WTC11 (cell line): ENCODE results near the gene C1QL4.

Experiments
- CREB1 ChIP-seq: sonication (generic); formaldehyde crosslinking; IDR thresholded peaks from 2 replicates; pipeline ENCODE4 v1.8.0; 2023; ENCODE audit warnings: mild to moderate bottlenecking, missing genetic modification reagents
- CREM ChIP-seq: sonication (generic); formaldehyde crosslinking; IDR thresholded peaks from 2 replicates; pipeline ENCODE4 v1.8.1; 2022; ENCODE audit warnings: mild to moderate bottlenecking, missing genetic modification reagents, moderate library complexity
- EMX1 ChIP-seq: fragments of 250-450 bp; sonication (Bioruptor Pico); IDR thresholded peaks from 2 replicates; pipeline ENCODE4 v1.8.0; 2021; ENCODE audit warnings: mild to moderate bottlenecking
- ETV6 ChIP-seq: sonication (generic); formaldehyde crosslinking; IDR thresholded peaks from 2 replicates; pipeline ENCODE4 v1.8.1; 2022; ENCODE audit warnings: mild to moderate bottlenecking, missing genetic modification reagents
- JUN ChIP-seq: sonication (generic); formaldehyde crosslinking; IDR thresholded peaks from 2 replicates; pipeline ENCODE4 v1.8.0; 2023; ENCODE audit warnings: mild to moderate bottlenecking, missing genetic modification reagents
- NFYB ChIP-seq: sonication (generic); formaldehyde crosslinking; conservative IDR thresholded peaks from 2 replicates; pipeline ENCODE4 v1.8.0; 2022; ENCODE audit warnings: low read depth, missing genetic modification reagents
- SP1 ChIP-seq: sonication (generic); formaldehyde crosslinking; conservative IDR thresholded peaks from 2 replicates; pipeline ENCODE4 v1.8.1; 2022; ENCODE audit warnings: missing genetic modification reagents
- TEAD4 ChIP-seq: sonication (generic); formaldehyde crosslinking; IDR thresholded peaks from 2 replicates; pipeline ENCODE4 v1.8.0; 2022; ENCODE audit warnings: mild to moderate bottlenecking, missing genetic modification reagents
- TF ChIP-seq, protein P1 (sequence below): fragments of 200-600 bp; IDR thresholded peaks from 2 replicates; pipeline ENCODE4 v1.8.0; 2022; ENCODE audit warnings: antibody characterized with exemption
- TF ChIP-seq, protein P2 (sequence below): sonication (generic); formaldehyde crosslinking; IDR thresholded peaks from 2 replicates; pipeline ENCODE4 v1.8.1; 2023; ENCODE audit warnings: mild to moderate bottlenecking, moderate library complexity, missing genetic modification reagents
- TF ChIP-seq, protein P3 (sequence below): sonication (generic); formaldehyde crosslinking; IDR thresholded peaks from 2 replicates; pipeline ENCODE4 v1.8.0; 2022; ENCODE audit warnings: mild to moderate bottlenecking, missing genetic modification reagents
- TF ChIP-seq, protein P4 (sequence below): sonication (generic); formaldehyde crosslinking; IDR thresholded peaks from 2 replicates; pipeline ENCODE4 v1.8.0; 2022; ENCODE audit warnings: mild to moderate bottlenecking, missing genetic modification reagents
- TF ChIP-seq, protein P5 (sequence below): sonication (generic); formaldehyde crosslinking; IDR thresholded peaks from 2 replicates; pipeline ENCODE4 v1.8.0; 2022; ENCODE audit warnings: mild to moderate bottlenecking, missing genetic modification reagents

DNA sequence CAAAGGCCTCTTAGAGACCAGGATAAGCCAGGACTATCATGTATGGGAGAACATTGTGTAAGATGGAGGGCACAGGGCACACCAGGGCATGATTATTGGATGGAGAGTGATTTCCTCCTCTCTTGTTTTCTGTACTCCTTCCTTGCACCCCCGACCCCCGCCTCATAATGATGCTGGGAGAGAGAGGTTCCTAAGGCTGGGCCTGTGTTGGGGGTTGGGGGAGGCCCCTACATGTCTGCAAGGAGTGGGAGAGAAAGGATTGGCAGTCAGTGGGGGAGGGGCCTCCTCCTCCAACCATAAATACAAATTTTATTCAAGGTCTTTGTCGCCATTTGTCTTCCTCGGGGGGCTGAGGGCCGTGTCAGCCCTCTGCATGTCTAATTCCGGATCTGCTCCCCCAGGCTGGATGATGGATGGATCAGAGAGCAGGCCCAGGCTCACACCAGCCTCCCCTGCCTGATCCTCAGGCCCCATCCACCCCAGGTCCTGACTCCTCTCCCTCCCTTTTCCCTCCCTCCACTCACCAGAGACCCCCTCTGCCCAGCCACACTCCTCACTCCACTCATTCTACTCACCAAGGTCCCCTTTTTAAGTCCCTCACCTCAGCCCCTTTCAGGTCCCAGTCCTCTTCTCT is 2.0 kb upstream of the C1QL4 start:
- TF ChIP-seq, protein P1, sequence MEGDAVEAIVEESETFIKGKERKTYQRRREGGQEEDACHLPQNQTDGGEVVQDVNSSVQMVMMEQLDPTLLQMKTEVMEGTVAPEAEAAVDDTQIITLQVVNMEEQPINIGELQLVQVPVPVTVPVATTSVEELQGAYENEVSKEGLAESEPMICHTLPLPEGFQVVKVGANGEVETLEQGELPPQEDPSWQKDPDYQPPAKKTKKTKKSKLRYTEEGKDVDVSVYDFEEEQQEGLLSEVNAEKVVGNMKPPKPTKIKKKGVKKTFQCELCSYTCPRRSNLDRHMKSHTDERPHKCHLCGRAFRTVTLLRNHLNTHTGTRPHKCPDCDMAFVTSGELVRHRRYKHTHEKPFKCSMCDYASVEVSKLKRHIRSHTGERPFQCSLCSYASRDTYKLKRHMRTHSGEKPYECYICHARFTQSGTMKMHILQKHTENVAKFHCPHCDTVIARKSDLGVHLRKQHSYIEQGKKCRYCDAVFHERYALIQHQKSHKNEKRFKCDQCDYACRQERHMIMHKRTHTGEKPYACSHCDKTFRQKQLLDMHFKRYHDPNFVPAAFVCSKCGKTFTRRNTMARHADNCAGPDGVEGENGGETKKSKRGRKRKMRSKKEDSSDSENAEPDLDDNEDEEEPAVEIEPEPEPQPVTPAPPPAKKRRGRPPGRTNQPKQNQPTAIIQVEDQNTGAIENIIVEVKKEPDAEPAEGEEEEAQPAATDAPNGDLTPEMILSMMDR, result no peak
- TF ChIP-seq ETV6 (CRISPR knock-in tag), result no peak
- TF ChIP-seq, protein P2, sequence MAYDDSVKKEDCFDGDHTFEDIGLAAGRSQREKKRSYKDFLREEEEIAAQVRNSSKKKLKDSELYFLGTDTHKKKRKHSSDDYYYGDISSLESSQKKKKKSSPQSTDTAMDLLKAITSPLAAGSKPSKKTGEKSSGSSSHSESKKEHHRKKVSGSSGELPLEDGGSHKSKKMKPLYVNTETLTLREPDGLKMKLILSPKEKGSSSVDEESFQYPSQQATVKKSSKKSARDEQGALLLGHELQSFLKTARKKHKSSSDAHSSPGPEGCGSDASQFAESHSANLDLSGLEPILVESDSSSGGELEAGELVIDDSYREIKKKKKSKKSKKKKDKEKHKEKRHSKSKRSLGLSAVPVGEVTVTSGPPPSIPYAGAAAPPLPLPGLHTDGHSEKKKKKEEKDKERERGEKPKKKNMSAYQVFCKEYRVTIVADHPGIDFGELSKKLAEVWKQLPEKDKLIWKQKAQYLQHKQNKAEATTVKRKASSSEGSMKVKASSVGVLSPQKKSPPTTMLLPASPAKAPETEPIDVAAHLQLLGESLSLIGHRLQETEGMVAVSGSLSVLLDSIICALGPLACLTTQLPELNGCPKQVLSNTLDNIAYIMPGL (CRISPR knock-in tag), result no peak
- no peak for TF ChIP-seq EMX1 (CRISPR knock-in tag)
- TF ChIP-seq CREB1 (CRISPR knock-in tag), result no peak
- TF ChIP-seq TEAD4 (CRISPR knock-in tag), result no peak
- TF ChIP-seq JUN (CRISPR knock-in tag), result no peak
- no peak for TF ChIP-seq NFYB
- TF ChIP-seq, protein P3, sequence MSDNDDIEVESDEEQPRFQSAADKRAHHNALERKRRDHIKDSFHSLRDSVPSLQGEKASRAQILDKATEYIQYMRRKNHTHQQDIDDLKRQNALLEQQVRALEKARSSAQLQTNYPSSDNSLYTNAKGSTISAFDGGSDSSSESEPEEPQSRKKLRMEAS (CRISPR knock-in tag), result no peak
- TF ChIP-seq CREM (CRISPR knock-in tag), result no peak
- TF ChIP-seq, protein P4, sequence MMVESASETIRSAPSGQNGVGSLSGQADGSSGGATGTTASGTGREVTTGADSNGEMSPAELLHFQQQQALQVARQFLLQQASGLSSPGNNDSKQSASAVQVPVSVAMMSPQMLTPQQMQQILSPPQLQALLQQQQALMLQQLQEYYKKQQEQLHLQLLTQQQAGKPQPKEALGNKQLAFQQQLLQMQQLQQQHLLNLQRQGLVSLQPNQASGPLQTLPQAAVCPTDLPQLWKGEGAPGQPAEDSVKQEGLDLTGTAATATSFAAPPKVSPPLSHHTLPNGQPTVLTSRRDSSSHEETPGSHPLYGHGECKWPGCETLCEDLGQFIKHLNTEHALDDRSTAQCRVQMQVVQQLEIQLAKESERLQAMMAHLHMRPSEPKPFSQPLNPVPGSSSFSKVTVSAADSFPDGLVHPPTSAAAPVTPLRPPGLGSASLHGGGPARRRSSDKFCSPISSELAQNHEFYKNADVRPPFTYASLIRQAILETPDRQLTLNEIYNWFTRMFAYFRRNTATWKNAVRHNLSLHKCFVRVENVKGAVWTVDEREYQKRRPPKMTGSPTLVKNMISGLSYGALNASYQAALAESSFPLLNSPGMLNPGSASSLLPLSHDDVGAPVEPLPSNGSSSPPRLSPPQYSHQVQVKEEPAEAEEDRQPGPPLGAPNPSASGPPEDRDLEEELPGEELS (CRISPR knock-in tag), result no peak
- TF ChIP-seq, protein P5, sequence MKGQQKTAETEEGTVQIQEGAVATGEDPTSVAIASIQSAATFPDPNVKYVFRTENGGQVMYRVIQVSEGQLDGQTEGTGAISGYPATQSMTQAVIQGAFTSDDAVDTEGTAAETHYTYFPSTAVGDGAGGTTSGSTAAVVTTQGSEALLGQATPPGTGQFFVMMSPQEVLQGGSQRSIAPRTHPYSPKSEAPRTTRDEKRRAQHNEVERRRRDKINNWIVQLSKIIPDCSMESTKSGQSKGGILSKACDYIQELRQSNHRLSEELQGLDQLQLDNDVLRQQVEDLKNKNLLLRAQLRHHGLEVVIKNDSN, result no peak
- TF ChIP-seq SP1 (CRISPR knock-in tag), result no peak
